PC-3 (cell line): Measurements from ENCODE around the gene GPC6. TPM values are rescaled to one million over a fixed set of nuclear protein-coding genes. Genes with fewer than 3 reads are reported as not detected.

ENCODE experiments used
- ATAC-seq: fragments of 200-7000 bp; cut with Tn5 transposase; 2 replicates; pipeline ENCODE4 v1.9.1; 2020; ENCODE audit warnings: mild to moderate bottlenecking, moderate library complexity
- BruUV-seq: library from RNA; stranded (reverse); fragments of 400-500 nt; replicated peaks from 2 replicates; lab custom pipeline; 2021; lab: Mats Ljungman, UMichigan
- CTCF ChIA-PET: fragments of 300-600 bp; sonication (Branson Sonifier 250); formaldehyde crosslinking; loops from one replicate; lab custom pipeline; 2022; ENCODE audit warnings: antibody characterized with exemption; lab: Charles Lee
- POLR2A ChIA-PET: fragments of 300-600 bp; sonication (Branson Sonifier 250); formaldehyde crosslinking; loops from one replicate; lab custom pipeline; 2022; ENCODE audit warnings: antibody characterized with exemption; ENCODE audit not compliant: unreplicated experiment; lab: Charles Lee
- DNase-seq: peaks from one replicate; pipeline ENCODE4 v3.0.0-alpha.2; 2015
- H2AFZ ChIP-seq: fragments of 300-600 bp; sonication (generic); 2 replicates; pipeline ENCODE4 v1.6.0; 2016; ENCODE audit warnings: antibody characterized with exemption, low read length
- H3F3A ChIP-seq: fragments of 300-600 bp; sonication (generic); one replicate; pipeline ENCODE4 v1.6.0; 2017; ENCODE audit warnings: antibody characterized with exemption, low read length, control low read depth, mild to moderate bottlenecking; ENCODE audit not compliant: unreplicated experiment
- H3K27ac ChIP-seq: fragments of 300-600 bp; sonication (generic); 2 replicates; pipeline ENCODE4 v1.5.1; 2016; ENCODE audit warnings: mild to moderate bottlenecking, low read length
- H3K27me3 ChIP-seq: fragments of 300-600 bp; sonication (generic); 2 replicates; pipeline ENCODE4 v1.6.1; 2016; ENCODE audit warnings: low read length, mixed read lengths
- H3K36me3 ChIP-seq: fragments of 300-600 bp; sonication (generic); 2 replicates; pipeline ENCODE4 v1.6.1; 2016; ENCODE audit warnings: low read depth, mixed run types, low read length, mixed read lengths
- H3K4me1 ChIP-seq: fragments of 300-600 bp; sonication (generic); 2 replicates; pipeline ENCODE4 v1.5.1; 2016; ENCODE audit warnings: low read length; ENCODE audit not compliant: insufficient read depth
- H3K4me2 ChIP-seq: fragments of 300-600 bp; sonication (generic); 2 replicates; pipeline ENCODE4 v1.6.0; 2016; ENCODE audit warnings: low read length
- H3K4me3 ChIP-seq: fragments of 300-600 bp; sonication (generic); 2 replicates; pipeline ENCODE4 v1.5.1; 2016; ENCODE audit warnings: mild to moderate bottlenecking, low read length, mixed read lengths
- H3K79me2 ChIP-seq: fragments of 300-600 bp; sonication (generic); 2 replicates; pipeline ENCODE4 v1.6.1; 2017; ENCODE audit warnings: low read length, mixed read lengths
- H3K9ac ChIP-seq: fragments of 300-600 bp; sonication (generic); 2 replicates; pipeline ENCODE4 v1.6.0; 2016; ENCODE audit warnings: mild to moderate bottlenecking, low read length
- H3K9me2 ChIP-seq: fragments of 300-600 bp; sonication (generic); replicated peaks from 2 replicates; pipeline ENCODE4 v1.6.1; 2016; ENCODE audit warnings: mixed run types, low read length, mixed read lengths
- H3K9me3 ChIP-seq: fragments of 300-600 bp; sonication (generic); 2 replicates; pipeline ENCODE4 v1.6.1; 2016; ENCODE audit warnings: low read length, mixed read lengths
- H4K20me1 ChIP-seq: fragments of 300-600 bp; sonication (generic); 2 replicates; pipeline ENCODE4 v1.6.1; 2016; ENCODE audit warnings: low read length, mixed read lengths
- CTCF ChIP-seq: fragments of 300-600 bp; sonication (generic); conservative IDR thresholded peaks from 2 replicates; pipeline ENCODE4 v1.5.1; 2017; ENCODE audit warnings: antibody characterized with exemption, low read depth, mild to moderate bottlenecking, low read length
- EZH2 ChIP-seq: fragments of 300-600 bp; sonication (generic); IDR thresholded peaks from one replicate; pipeline ENCODE4 v1.6.1; 2017; ENCODE audit warnings: antibody characterized with exemption, mild to moderate bottlenecking, low read length; ENCODE audit not compliant: unreplicated experiment
- EZH2phosphoT487 ChIP-seq: fragments of 300-600 bp; sonication (generic); IDR thresholded peaks from 2 replicates; pipeline ENCODE4 v1.6.1; 2018; ENCODE audit warnings: mild to moderate bottlenecking, antibody characterized with exemption, low read length, borderline replicate concordance
- intact Hi-C: fragments of 100-400 bp; cut with micrococcal nuclease; formaldehyde crosslinking; loops from 2 replicates; pipeline ENCODE4 v1.9.0; 2023
- total RNA-seq: library from RNA; depleted of rRNA; stranded (reverse); fragments of >200 nt; gene quantifications from 2 replicates; pipeline ENCODE4 v1.2.3, GENCODE V29; 2014

The GPC6 gene
- total RNA-seq, 1 experiment from 2014 or later: 3.5 TPM

DNA sequence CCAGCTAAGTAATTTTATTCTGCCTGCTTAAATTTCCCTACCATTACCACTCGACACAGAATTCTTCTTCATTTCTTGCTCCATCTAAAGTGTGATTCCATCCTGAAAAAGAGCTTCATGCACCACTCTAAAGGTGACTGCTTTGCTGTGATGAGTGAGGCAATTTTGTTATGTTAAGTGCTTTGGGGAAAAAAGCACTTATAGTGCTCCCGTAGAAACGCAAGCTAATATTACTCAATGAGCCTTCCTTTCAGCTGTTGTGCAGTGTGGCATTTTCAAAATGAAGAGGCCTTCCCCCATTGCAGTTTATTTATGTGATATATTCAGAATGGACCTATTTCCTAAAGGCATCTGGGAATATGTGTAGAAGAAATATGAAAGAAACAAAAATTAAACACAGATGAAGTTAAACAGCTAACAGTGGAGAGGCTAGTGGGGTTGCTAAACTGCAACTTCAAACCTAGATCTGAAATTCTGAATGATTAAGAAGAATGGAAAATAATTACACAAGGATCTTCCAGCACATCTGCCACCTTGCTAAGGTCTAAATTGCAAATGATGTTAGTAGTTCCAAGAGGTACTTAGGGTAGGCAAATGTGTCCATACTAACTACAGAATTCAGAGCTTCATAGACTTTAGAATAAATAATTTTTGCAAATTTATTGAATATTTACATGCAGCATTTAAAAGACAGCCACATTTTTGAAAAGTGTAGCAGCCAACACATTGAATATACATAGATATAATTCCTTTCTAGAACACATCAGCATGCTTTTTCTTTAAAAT, 1041.2 kb downstream of the GPC6 start:
- CTCF ChIA-PET: no interaction called here

GRCh38 chr13:94268661-94269060, 1042.1 kb downstream of the GPC6 start:
- no TSS peak for BruUV-seq
- Histone ChIP-seq H3K4me2 (no peak overlapping the region), H3K27ac (no peak overlapping the region), H3K9ac (no peak overlapping the region), H3K4me3 (no peak overlapping the region), H3K9me2 (no peaks in the 10 kb centered on the region), H2AFZ (no peak overlapping the region), H3K36me3 (no peaks in the 10 kb centered on the region), H3K4me1 (peaks cover 7% of the 10 kb centered on the region), H4K20me1 (no peaks in the 10 kb centered on the region), H3K27me3 (no peaks in the 10 kb centered on the region), H3K79me2 (no peaks in the 10 kb centered on the region), H3K9me3 (no peaks in the 10 kb centered on the region), H3F3A (no peaks in the 10 kb centered on the region)
- DNase-seq: peak; percentile 11
- CTCF ChIA-PET: no interaction called here
- intact Hi-C loops: no loop called here
- ATAC-seq: peak; percentile 39; the same call in 1 of the 2 replicates
- POLR2A ChIA-PET: no interaction called here
- TF ChIP-seq EZH2: no peak

More for the DNA sequence above, 1041.2 kb downstream of the GPC6 start:
- Histone ChIP-seq H3K4me1 (peaks cover 7% of the 10 kb centered on the region), H3K27ac (no peak overlapping the region), H3K27me3 (no peaks in the 10 kb centered on the region), H3K9me3 (no peaks in the 10 kb centered on the region), H3K4me2 (no peak overlapping the region), H2AFZ (no peak overlapping the region), H3K9ac (no peak overlapping the region), H3K36me3 (no peaks in the 10 kb centered on the region), H3F3A (no peaks in the 10 kb centered on the region), H3K9me2 (no peaks in the 10 kb centered on the region), H3K79me2 (no peaks in the 10 kb centered on the region), H4K20me1 (no peaks in the 10 kb centered on the region), H3K4me3 (no peak overlapping the region)
- POLR2A ChIA-PET: no interaction called here
- TF ChIP-seq EZH2: no peak
- no peak for TF ChIP-seq EZH2phosphoT487
- TF ChIP-seq CTCF: no peak
- DNase-seq: no peak
- ATAC-seq: no peak
- BruUV-seq: no TSS peak
- intact Hi-C loops: no loop called here

- H3K4me1 ChIP-seq: peaks cover 7% of the 10 kb centered on the region
- intact Hi-C loops: no loop called here
- H4K20me1 ChIP-seq: no peaks in the 10 kb centered on the region
- POLR2A ChIA-PET: no interaction called here
- ATAC-seq: no peak
- H3K4me3 ChIP-seq: no peak overlapping the region
- no peak overlapping the region for H2AFZ ChIP-seq
- no peak overlapping the region for H3K4me2 ChIP-seq
- no peak overlapping the region for H3K27ac ChIP-seq
- H3K36me3 ChIP-seq: no peaks in the 10 kb centered on the region
- no peaks in the 10 kb centered on the region for H3K27me3 ChIP-seq
- DNase-seq: no peak
- no peaks in the 10 kb centered on the region for H3K9me3 ChIP-seq
- no peaks in the 10 kb centered on the region for H3K79me2 ChIP-seq
- no peak overlapping the region for H3K9ac ChIP-seq
- no peaks in the 10 kb centered on the region for H3K9me2 ChIP-seq
- no peaks in the 10 kb centered on the region for H3F3A ChIP-seq
- TF ChIP-seq EZH2phosphoT487 (no peak), CTCF (no peak), EZH2 (no peak)
- no TSS peak for BruUV-seq
- CTCF ChIA-PET: no interaction called here
Observed at GRCh38 chr13:94269557-94269956, 1043.0 kb downstream of the GPC6 start.
